ENCODE results near the gene SEC23IP. TPM values are rescaled to one million over a fixed set of nuclear protein-coding genes. Genes with fewer than 3 reads are reported as not detected.

Gene SEC23IP
- total RNA-seq, 1 experiment from 2014 or later = 25.6 TPM

DNA sequence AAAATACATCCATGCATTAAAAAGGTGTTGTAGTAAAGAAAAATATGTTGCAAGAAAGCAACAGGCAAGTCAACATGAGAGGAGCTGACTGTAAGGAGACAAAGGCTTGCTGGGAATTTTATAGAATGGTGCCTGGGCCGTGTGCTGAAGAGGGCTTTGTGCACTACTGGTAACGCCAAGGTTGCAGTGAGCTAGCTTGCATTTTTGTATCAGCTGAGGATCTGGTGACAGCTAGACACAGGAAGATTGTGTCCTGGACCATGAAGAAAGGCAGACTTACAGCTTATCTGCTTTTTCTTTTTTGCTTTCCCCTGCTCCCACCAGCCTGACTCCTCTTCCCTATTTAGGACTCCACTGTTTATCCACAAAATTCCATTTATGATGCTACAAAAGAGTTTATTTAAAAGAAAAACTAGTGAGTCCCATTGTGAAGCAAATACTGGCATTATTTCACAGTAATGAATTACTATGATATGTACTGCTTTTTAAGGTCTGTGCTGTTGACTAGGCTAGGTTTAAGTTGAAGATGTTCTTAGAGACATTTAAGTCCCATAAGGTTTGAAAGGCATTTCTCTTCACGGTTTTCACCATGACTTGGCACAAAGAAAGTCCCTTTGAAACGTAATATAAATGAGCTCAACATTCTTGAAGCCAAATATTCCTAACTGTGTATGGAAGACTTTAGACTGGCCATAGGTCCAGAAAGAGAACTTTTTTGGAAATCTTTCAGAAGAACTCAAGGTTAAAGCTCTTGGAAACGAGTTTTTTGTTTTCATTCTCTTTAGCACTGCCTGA, 88.6 kb downstream of the SEC23IP start:
- peak; percentile 87 for DNase-seq (ENCODE audit: low read depth, low spot score)
- in situ Hi-C loops (cut with HindIII; ENCODE audit: low pct_unique_long_range_greater_than_20kb, low sequenced_read_pairs) = no loop called here

DNA sequence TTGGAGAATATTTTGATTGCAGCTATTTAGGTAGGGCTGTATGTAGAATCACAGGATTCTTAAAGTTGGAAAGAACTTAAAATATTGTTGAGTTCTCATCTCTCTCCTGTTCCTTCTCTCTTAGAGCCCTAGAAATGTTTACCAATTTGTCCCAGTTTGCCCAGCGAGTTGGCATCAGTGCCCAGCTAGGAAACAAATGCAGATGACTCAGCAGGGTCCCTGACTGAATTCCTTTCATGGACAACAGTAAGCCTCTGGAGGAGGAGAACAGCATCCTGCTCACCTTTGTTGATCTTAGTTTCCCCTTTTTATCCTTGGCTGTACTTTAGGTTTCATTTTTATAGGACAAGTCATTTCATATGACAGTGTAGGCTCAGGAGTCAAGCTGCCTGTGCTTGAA, 89.3 kb downstream of the SEC23IP start:
- in situ Hi-C loops (cut with HindIII; ENCODE audit: low pct_unique_long_range_greater_than_20kb, low sequenced_read_pairs) = no loop called here
- DNase-seq (ENCODE audit: low read depth, low spot score) = peak; percentile 28

DNA sequence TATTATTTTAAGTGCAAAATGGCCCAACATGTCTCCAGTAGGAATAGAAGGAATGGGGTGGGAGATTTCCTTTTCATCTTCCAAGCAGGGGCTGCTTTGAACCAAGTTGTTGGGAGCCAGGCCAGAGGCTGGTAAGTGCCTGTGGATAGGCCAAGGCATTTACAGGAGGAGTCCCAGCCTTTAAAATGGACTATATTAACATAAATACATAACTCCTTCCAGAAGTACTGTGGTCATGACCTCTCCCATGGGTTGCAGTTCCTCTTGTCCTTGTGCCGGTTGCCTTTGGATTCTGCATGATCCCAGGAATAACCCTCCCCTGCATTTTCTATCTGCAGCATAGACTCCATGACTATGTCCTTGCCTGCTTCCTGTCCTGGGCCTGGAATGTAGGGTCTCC, 95.8 kb downstream of the SEC23IP start:
- DNase-seq (ENCODE audit: low read depth, low spot score) = no peak
- in situ Hi-C loops (cut with HindIII; ENCODE audit: low pct_unique_long_range_greater_than_20kb, low sequenced_read_pairs) = no loop called here

DNA sequence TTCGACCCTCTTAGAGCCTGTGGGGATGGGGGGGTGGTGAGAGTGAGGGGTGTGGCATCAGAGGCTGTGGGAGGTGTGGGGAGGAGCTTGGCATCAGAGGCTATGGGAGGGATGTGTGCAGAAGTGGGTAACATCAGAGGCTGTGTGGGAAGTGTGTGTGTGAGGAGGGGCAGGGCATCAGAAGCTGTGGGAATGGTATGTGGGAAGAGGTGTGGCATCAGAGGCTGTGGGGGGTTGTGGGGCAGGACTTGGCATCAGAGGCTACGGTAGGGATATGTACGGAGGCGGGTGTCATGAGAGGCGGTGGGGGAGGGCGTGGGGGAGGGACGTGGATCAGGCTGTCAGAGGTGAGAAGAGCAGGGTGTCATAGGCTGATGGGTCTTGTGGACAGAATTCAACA, 97.4 kb downstream of the SEC23IP start:
- no peak for DNase-seq (ENCODE audit: low read depth, low spot score)
- in situ Hi-C loops (cut with HindIII; ENCODE audit: low pct_unique_long_range_greater_than_20kb, low sequenced_read_pairs) = no loop called here

DNA sequence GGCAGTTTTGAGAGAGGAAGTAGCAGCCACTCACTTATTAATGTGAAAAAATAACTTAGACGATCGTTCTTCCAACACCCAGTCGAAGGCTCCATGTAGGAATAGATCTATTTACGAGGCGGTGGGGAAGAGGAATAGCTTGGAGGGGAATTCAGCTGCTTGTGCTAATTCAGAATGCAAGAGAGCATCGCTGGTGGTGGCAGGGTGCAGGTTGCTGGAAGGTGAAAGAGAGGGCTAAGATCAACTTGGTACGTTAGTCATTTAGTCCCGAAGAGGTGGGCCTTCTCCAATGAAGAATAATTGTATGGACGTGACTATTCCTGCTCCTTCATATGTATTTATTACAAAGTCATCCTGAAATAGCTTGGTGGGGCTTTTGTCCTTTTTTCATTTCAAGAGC, 98.5 kb downstream of the SEC23IP start:
- in situ Hi-C loops (cut with HindIII; ENCODE audit: low pct_unique_long_range_greater_than_20kb, low sequenced_read_pairs) = no loop called here
- no peak for DNase-seq (ENCODE audit: low read depth, low spot score)

DNA sequence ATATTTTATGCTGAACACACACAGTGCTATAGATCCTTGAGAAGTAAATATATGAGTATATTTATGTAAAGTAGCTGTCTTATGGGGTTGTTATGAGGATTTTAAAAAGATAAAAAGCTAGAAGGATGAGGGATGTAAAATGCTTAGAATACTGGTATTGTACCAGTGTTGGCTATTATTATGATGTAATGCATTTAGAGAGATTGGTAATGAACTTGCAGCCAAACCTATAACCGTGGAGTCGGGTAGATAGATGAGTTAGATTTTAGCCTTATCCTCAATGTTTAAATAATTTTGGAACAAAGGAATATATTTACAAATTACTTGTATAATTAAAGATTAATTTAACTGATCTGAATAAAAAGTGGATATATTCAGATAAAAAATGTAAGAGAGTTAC, 99.3 kb downstream of the SEC23IP start:
- in situ Hi-C loops (cut with HindIII; ENCODE audit: low pct_unique_long_range_greater_than_20kb, low sequenced_read_pairs) = no loop called here
- no peak for DNase-seq (ENCODE audit: low read depth, low spot score)

Small RNA genes lying within 50 kb of the gene (small RNA-seq; reads per million reads assigned to genes)
- 0 to 0.05 reads per million in 2 experiments for gene MIR4682

Other genes with a start within 250 kb of the SEC23IP start
- gene BAG3, start 241.3 kb upstream of the SEC23IP start, total RNA-seq (2014; rRNA removed; shearing (Covaris generic)) = 6.2 and 6.4 TPM in 2 replicates
- gene INPP5F, start 166.7 kb upstream of the SEC23IP start, total RNA-seq (2014; rRNA removed; shearing (Covaris generic)) = 145 and 158 TPM in 2 replicates
- gene MCMBP, start 19.9 kb upstream of the SEC23IP start, total RNA-seq (2014; rRNA removed; shearing (Covaris generic)) = 39.6 and 41.1 TPM in 2 replicates

Data from SK-MEL-5 (cell line).